ENCODE results near the gene DTNA.

DNA sequence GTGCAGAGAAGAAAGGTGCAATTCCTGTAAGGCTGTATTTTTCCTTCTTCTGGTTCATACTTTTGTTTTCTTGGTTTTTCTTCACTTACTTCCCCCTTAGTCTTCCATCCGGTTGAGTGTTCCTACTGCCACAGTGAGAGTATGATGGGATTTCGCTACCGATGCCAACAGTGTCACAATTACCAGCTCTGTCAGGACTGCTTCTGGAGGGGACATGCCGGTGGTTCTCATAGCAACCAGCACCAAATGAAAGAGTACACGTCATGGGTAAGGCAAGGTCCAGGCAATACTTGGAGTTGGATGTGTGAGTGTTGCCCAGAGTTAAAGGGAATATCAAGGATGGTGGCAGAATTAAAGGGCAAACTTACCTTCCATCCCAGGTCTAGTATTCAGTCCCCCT lies 108.0 kb downstream of the DTNA start:
- TF ChIP-seq POLR2A (IDR thresholded peaks at IDR 0.05) (no peak), EP300 (IDR thresholded peaks at IDR 0.05) (no peak)
- TF ChIP-seq, protein P1, sequence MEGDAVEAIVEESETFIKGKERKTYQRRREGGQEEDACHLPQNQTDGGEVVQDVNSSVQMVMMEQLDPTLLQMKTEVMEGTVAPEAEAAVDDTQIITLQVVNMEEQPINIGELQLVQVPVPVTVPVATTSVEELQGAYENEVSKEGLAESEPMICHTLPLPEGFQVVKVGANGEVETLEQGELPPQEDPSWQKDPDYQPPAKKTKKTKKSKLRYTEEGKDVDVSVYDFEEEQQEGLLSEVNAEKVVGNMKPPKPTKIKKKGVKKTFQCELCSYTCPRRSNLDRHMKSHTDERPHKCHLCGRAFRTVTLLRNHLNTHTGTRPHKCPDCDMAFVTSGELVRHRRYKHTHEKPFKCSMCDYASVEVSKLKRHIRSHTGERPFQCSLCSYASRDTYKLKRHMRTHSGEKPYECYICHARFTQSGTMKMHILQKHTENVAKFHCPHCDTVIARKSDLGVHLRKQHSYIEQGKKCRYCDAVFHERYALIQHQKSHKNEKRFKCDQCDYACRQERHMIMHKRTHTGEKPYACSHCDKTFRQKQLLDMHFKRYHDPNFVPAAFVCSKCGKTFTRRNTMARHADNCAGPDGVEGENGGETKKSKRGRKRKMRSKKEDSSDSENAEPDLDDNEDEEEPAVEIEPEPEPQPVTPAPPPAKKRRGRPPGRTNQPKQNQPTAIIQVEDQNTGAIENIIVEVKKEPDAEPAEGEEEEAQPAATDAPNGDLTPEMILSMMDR (IDR thresholded peaks at IDR 0.05), result no peak
